Jurkat, Clone E6-1 (cell line): ENCODE results near the gene RLF.
"Not testable (repeated sequence)": the region's sequence is repeated elsewhere in the genome, so short reads cannot be mapped to it uniquely, and the experiment has no call there.

ENCODE experiments used
- DNase-seq: peaks from one replicate; pipeline ENCODE4 v3.0.0-alpha.2; 2011; ENCODE audit warnings: low read depth, low spot score
- H3K4me3 ChIP-seq: 2 replicates; pipeline ENCODE4 v1.5.1; 2011; ENCODE audit warnings: mild to moderate bottlenecking, low read length, control low read depth, moderate library complexity

The RLF gene

GRCh38 chr1:40221471-40221905, 60.3 kb downstream of the RLF start:
- not testable (repeated sequence) for DNase-seq, H3K4me3 ChIP-seq

GRCh38 chr1:40221977-40222772, 61.0 kb downstream of the RLF start:
- H3K4me3 ChIP-seq, result no peak overlapping the region
- no peak for DNase-seq

- DNase-seq, result no peak
- H3K4me3 ChIP-seq, result no peak overlapping the region
These were observed 62.9 kb downstream of the RLF start for GRCh38 chr1:40224040-40224439.

GRCh38 chr1:40226192-40226591, 65.0 kb downstream of the RLF start:
- DNase-seq, result no peak
- H3K4me3 ChIP-seq, result no peak overlapping the region

- peak; percentile 98 for DNase-seq
- H3K4me3 ChIP-seq, result no peak overlapping the region
These were observed 71.3 kb downstream of the RLF start for GRCh38 chr1:40232444-40232843.

- no peak overlapping the region for H3K4me3 ChIP-seq
- DNase-seq, result no peak
These were observed 78.4 kb downstream of the RLF start for GRCh38 chr1:40239626-40240025.

GRCh38 chr1:40240390-40240789, 79.2 kb downstream of the RLF start:
- no peak overlapping the region for H3K4me3 ChIP-seq

GRCh38 chr1:40241362-40241761, 80.2 kb downstream of the RLF start:
- H3K4me3 ChIP-seq, result no peak overlapping the region
- no peak for DNase-seq

More at GRCh38 chr1:40240390-40240789, 79.2 kb downstream of the RLF start:
- no peak for DNase-seq

GRCh38 chr1:40243351-40243750, 82.2 kb downstream of the RLF start:
- DNase-seq, result no peak
- no peak overlapping the region for H3K4me3 ChIP-seq

GRCh38 chr1:40244138-40244744, 83.1 kb downstream of the RLF start:
- H3K4me3 ChIP-seq, result no peak overlapping the region
- DNase-seq, result no peak

GRCh38 chr1:40245686-40246085, 84.5 kb downstream of the RLF start:
- DNase-seq, result peak; percentile 54
- H3K4me3 ChIP-seq, result no peak overlapping the region

GRCh38 chr1:40247655-40248054, 86.5 kb downstream of the RLF start, which contains the start of gene TMCO2:
Gene TMCO2, plus strand, starts transcription at chr1:40247937. Its CDS starts 57 bp downstream, at chr1:40247994.
- no peak for DNase-seq
- no peak within 1 kb of the TSS for H3K4me3 ChIP-seq

- DNase-seq, result no peak
These were observed 87.2 kb downstream of the RLF start for GRCh38 chr1:40248412-40248811.

GRCh38 chr1:40251456-40251855, 90.3 kb downstream of the RLF start:
- no peak for DNase-seq
- H3K4me3 ChIP-seq, result no peak overlapping the region

More at GRCh38 chr1:40248412-40248811, 87.2 kb downstream of the RLF start:
- H3K4me3 ChIP-seq, result no peak overlapping the region

- DNase-seq, result no peak
- no peak overlapping the region for H3K4me3 ChIP-seq
These were observed 91.4 kb downstream of the RLF start for GRCh38 chr1:40252601-40253000.

GRCh38 chr1:40255231-40255630, 94.0 kb downstream of the RLF start:
- no peak overlapping the region for H3K4me3 ChIP-seq
- DNase-seq, result no peak

GRCh38 chr1:40256401-40257084, 95.4 kb downstream of the RLF start:
- no peak for DNase-seq
- peak overlapping the region; percentile 98 for H3K4me3 ChIP-seq

- DNase-seq, result no peak
- peak overlapping the region; percentile 98 for H3K4me3 ChIP-seq
These were observed 96.1 kb downstream of the RLF start for GRCh38 chr1:40257313-40257687.

- peak within 1 kb of the TSS; percentile 98 for H3K4me3 ChIP-seq
- DNase-seq, result peak; percentile 98
These were observed 96.7 kb downstream of the RLF start, which contains the start of gene ZMPSTE24 for GRCh38 chr1:40257688-40258444. Gene ZMPSTE24, plus strand, starts transcription at chr1:40258236. Its CDS starts 36 bp downstream, at chr1:40258272.
